ENCODE data around the gene NR3C1. TPM values are rescaled to one million over a fixed set of nuclear protein-coding genes. Genes with fewer than 3 reads are reported as not detected.

The NR3C1 gene
- total RNA-seq, 1 experiment from 2014 or later = 31.4 TPM

DNA sequence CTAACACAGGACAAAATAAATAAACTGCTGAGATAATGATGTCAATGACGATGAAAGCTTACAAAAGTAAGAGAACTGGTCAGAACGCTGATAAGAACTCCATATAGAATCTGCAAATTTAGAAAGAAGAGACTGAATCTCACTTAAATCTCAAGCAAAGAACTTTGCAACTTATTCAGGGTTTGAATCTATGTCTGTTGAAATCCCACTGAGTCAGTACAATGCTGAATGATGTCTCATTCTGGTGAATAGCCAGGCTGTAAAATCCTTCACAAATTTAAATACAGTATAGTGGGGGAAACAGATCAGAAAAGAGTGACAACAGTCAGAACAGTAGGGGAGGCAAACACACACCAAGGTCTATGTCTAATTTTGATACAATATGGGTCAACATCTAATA lies 38.9 kb upstream of the NR3C1 start:
- Histone ChIP-seq H3K4ac (ENCODE audit: low read depth, low read length) (no peak overlapping the region), H3K79me2 (ENCODE audit: insufficient read depth, low read length) (no peaks in the 10 kb centered on the region), H2BK20ac (ENCODE audit: low read depth, low read length, poor library complexity, severe bottlenecking) (no peak overlapping the region), H3K56ac (ENCODE audit: insufficient read length, low read depth, low read length) (no peak overlapping the region), H4K8ac (replicated peaks; ENCODE audit: insufficient read length, low read depth, low read length) (no peak overlapping the region), H2AK5ac (ENCODE audit: insufficient read length, low read length) (no peak overlapping the region), H3K18ac (ENCODE audit: insufficient read length, low read depth, low read length) (no peak overlapping the region), H3K4me2 (ENCODE audit: insufficient read depth, insufficient read length, low read length) (no peak overlapping the region), H4K91ac (ENCODE audit: insufficient read length, low read depth, low read length) (no peak overlapping the region), H3K23me2 (ENCODE audit: insufficient read length, low read depth, low read length, poor library complexity, severe bottlenecking) (no peaks in the 10 kb centered on the region), H2BK15ac (ENCODE audit: low read depth, low read length) (no peak overlapping the region), H3K14ac (ENCODE audit: insufficient read depth, low read length) (no peak overlapping the region), H3K79me1 (ENCODE audit: insufficient read depth, low read depth, low read length, poor library complexity, severe bottlenecking) (no peaks in the 10 kb centered on the region), H4K5ac (ENCODE audit: insufficient read length, low read depth, low read length) (no peak overlapping the region), H3K23ac (ENCODE audit: insufficient read length, low read depth, low read length) (no peak overlapping the region), H3K27ac (ENCODE audit: insufficient read length, low read depth, low read length) (no peak overlapping the region), H2AFZ (ENCODE audit: low read length) (no peak overlapping the region), H3K27me3 (ENCODE audit: insufficient read depth, low read length) (no peaks in the 10 kb centered on the region), H2BK12ac (ENCODE audit: insufficient read length, low read depth, low read length) (no peak overlapping the region), H3K4me1 (ENCODE audit: insufficient read depth, low read length) (no peaks in the 10 kb centered on the region), H3T11ph (ENCODE audit: low read length) (no peak overlapping the region), H3K9me3 (ENCODE audit: control insufficient read depth, low read depth, low read length) (no peaks in the 10 kb centered on the region), H4K20me1 (ENCODE audit: control insufficient read depth, insufficient read depth, insufficient read length) (no peaks in the 10 kb centered on the region), H3K9ac (ENCODE audit: extremely low read depth, insufficient read length, low read length) (no peak overlapping the region), H2BK5ac (ENCODE audit: insufficient read length, low read length) (no peak overlapping the region), H2BK120ac (ENCODE audit: low read depth, low read length, poor library complexity, severe bottlenecking) (no peak overlapping the region)
- Mint-ChIP-seq H3K4me1 (peaks cover 11 to 27% of the 10 kb centered on the region in 2 experiments), H3K4me3 (no peak overlapping the region), H3K36me3 (ENCODE audit: insufficient read depth in 1 of 3, low read depth in 3 of 3) (no peaks in the 10 kb centered on the region), H3K27ac (no peak overlapping the region; a peak in 1 of 7 replicates), H3K27me3 (ENCODE audit: low read depth) (no peaks in the 10 kb centered on the region), H3K9me3 (no peaks in the 10 kb centered on the region; a peak in 1 of 5 replicates)
- DNase-seq = no peak
- no peak for TF ChIP-seq CTCF (conservative IDR thresholded peaks at IDR 0.05)
- WGBS (ENCODE audit: extremely low coverage, insufficient read length, low lambda C conversion rate) = no CpG with 5 or more reads among the region's 2 CpGs

Data from H9 (cell line).